Ovary (tissue), 3 donors: ENCODE results near the gene PPL.

Experiments
- POLR2A ChIP-seq: fragments of 450-650 bp; IDR thresholded peaks from one replicate; pipeline ENCODE4 v1.6.1; 2017; ENCODE audit warnings: antibody characterized with exemption, mild to moderate bottlenecking, moderate library complexity
- TF ChIP-seq, protein P1 (sequence below), 3 donors: fragments of 450-650 bp in 2 of 3; fragments of 200-600 bp in 1 of 3; IDR thresholded peaks; one replicate each; pipeline versions ENCODE4 v1.5.1 to v1.8.0; 2016 to 2022; ENCODE audit warnings: antibody characterized with exemption in 3 of 3, mild to moderate bottlenecking in 1 of 3
- donor health status: DM: no; HTN: no; CAD: no.

DNA sequence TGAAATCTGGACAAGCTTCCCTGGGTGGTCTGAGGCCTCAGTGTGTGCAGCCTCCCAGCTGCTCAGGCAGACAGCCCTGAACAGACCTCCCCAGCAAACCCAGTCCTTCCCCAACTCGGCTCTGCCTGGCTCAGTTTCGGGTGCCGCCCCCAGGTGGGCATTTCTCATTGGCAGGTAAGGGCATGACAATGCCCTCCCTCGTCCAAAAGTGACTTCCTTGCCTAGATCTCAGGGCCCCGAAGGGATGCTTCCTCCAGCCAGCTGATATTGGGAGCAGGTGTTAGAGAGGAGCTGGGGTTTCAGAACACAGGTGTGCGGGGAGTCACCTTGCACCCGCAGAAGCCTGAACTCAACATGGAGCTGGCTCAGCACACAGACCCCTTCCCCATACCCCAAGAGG is 3.8 kb upstream of the PPL start:
- TF ChIP-seq, protein P1, sequence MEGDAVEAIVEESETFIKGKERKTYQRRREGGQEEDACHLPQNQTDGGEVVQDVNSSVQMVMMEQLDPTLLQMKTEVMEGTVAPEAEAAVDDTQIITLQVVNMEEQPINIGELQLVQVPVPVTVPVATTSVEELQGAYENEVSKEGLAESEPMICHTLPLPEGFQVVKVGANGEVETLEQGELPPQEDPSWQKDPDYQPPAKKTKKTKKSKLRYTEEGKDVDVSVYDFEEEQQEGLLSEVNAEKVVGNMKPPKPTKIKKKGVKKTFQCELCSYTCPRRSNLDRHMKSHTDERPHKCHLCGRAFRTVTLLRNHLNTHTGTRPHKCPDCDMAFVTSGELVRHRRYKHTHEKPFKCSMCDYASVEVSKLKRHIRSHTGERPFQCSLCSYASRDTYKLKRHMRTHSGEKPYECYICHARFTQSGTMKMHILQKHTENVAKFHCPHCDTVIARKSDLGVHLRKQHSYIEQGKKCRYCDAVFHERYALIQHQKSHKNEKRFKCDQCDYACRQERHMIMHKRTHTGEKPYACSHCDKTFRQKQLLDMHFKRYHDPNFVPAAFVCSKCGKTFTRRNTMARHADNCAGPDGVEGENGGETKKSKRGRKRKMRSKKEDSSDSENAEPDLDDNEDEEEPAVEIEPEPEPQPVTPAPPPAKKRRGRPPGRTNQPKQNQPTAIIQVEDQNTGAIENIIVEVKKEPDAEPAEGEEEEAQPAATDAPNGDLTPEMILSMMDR (IDR thresholded peaks at IDR 0.05): no peak
- TF ChIP-seq POLR2A: no peak
